K562 (cell line): ENCODE data around the gene PCCA. TPM values are rescaled to one million over a fixed set of nuclear protein-coding genes. Genes with fewer than 3 reads are reported as not detected.

ENCODE experiments used
- ATAC-seq: fragments of 200-7000 bp; cut with Tn5 transposase; 3 replicates; pipeline ENCODE4 v1.9.1; 2020; ENCODE audit warnings: moderate library complexity
- BruUV-seq: library from RNA; stranded (reverse); fragments of 400-500 nt; replicated peaks from 2 replicates; lab custom pipeline; 2021; lab: Mats Ljungman, UMichigan
- CTCF ChIA-PET: fragments of 300-600 bp; formaldehyde crosslinking; extraction: SDS; loops from one replicate; lab custom pipeline; 2021; ENCODE audit warnings: low intra/inter-chr PET ratio; lab: Yijun Ruan, JAX
- POLR2A ChIA-PET: fragments of 300-600, 350-650 bp; sonication (Branson Sonifier 250); formaldehyde crosslinking; extraction: SDS; loops from one replicate; lab custom pipeline; 2021; ENCODE audit warnings: antibody characterized with exemption, inconsistent platforms; lab: Yijun Ruan, JAX
- DNase-seq, 4 experiments: peaks; one replicate each; pipeline versions ENCODE4 v3.0.0 to v3.0.0-alpha.2; 2011 to 2018; ENCODE audit warnings: low spot score in 3 of 4, mixed read lengths in 3 of 4; ENCODE audit errors: extremely low read depth in 1 of 4
- FAIRE-seq: peaks from 2 replicates; lab custom pipeline; 2011; peaks lifted over from hg19 to GRCh38; lab: Jason Lieb, UNC
- H2AFZ ChIP-seq: 2 replicates; pipeline ENCODE4 v1.6.0; 2011; ENCODE audit warnings: low read depth, low read length, control low read depth, inconsistent platforms
- H3K27ac ChIP-seq: fragments of 200-600 bp; 3 replicates; pipeline ENCODE4 v1.8.0; 2011; ENCODE audit warnings: low read depth, mild to moderate bottlenecking, control low read depth, inconsistent platforms, low read length, moderate library complexity, mixed read lengths; ENCODE audit errors: extremely low read depth
- H3K27me3 ChIP-seq, 2 experiments: fragments of 300-600 bp in 1 of 2; 2 replicates in 1 of 2; 3 replicates in 1 of 2; pipeline versions ENCODE4 v1.6.0 to v1.8.0; 2011; ENCODE audit warnings: inconsistent platforms in 2 of 2, low read length in 2 of 2, mild to moderate bottlenecking in 1 of 2, mixed read lengths in 1 of 2, moderate library complexity in 1 of 2; ENCODE audit not compliant: control insufficient read depth in 2 of 2, insufficient read depth in 2 of 2
- H3K36me3 ChIP-seq: fragments of 300-600 bp; 3 replicates; pipeline ENCODE4 v1.8.0; 2011; ENCODE audit warnings: mild to moderate bottlenecking, low read length, inconsistent platforms; ENCODE audit not compliant: control insufficient read depth, insufficient read depth
- H3K4me1 ChIP-seq, 2 experiments: fragments of 200-600 bp in 1 of 2; replicated peaks in 1 of 2; 2 replicates in 1 of 2; 3 replicates in 1 of 2; pipeline versions ENCODE4 v1.5.1 to v1.8.0; 2011; ENCODE audit warnings: inconsistent platforms in 2 of 2, low read length in 2 of 2, mild to moderate bottlenecking in 1 of 2, mixed read lengths in 1 of 2, moderate library complexity in 1 of 2; ENCODE audit not compliant: control insufficient read depth in 2 of 2, insufficient read depth in 2 of 2
- H3K4me2 ChIP-seq: 2 replicates; pipeline ENCODE4 v1.6.1; 2011; ENCODE audit warnings: low read length, control low read depth, inconsistent platforms, mixed read lengths; ENCODE audit not compliant: insufficient read depth
- H3K4me3 ChIP-seq: fragments of 200-600 bp; sonication (generic), shearing (Covaris generic); 2 replicates; pipeline ENCODE4 v1.5.1; 2016; ENCODE audit warnings: control low read depth, inconsistent platforms
- H3K79me2 ChIP-seq: fragments of 200-600 bp; 3 replicates; pipeline ENCODE4 v1.8.0; 2011; ENCODE audit warnings: low read length, inconsistent platforms; ENCODE audit not compliant: control insufficient read depth, insufficient read depth
- H3K9ac ChIP-seq, 2 experiments: 2 replicates each; pipeline versions ENCODE4 v1.6.0 to v1.6.1; 2011; ENCODE audit warnings: low read depth in 2 of 2, low read length in 2 of 2, control low read depth in 1 of 2, inconsistent platforms in 1 of 2, mild to moderate bottlenecking in 1 of 2, mixed read lengths in 1 of 2; ENCODE audit not compliant: insufficient read depth in 1 of 2
- H3K9me1 ChIP-seq: one replicate; pipeline ENCODE4 v1.6.0; 2011; ENCODE audit warnings: inconsistent platforms, mild to moderate bottlenecking, low read length, moderate library complexity; ENCODE audit not compliant: control insufficient read depth, insufficient read depth
- H3K9me3 ChIP-seq: replicated peaks from 2 replicates; pipeline ENCODE4 v1.5.1; 2011; ENCODE audit warnings: low read depth, low read length, inconsistent platforms; ENCODE audit not compliant: control insufficient read depth, insufficient read depth
- H4K20me1 ChIP-seq: replicated peaks from 2 replicates; pipeline ENCODE4 v1.6.1; 2011; ENCODE audit warnings: low read length, inconsistent platforms, mixed read lengths; ENCODE audit not compliant: control insufficient read depth, insufficient read depth
- CREM ChIP-seq: IDR thresholded peaks from 2 replicates; pipeline ENCODE4 v1.6.1; 2014; ENCODE audit warnings: antibody characterized with exemption, low read depth
- DPF2 ChIP-seq: fragments of 450-650 bp; IDR thresholded peaks from 2 replicates; pipeline ENCODE4 v1.6.1; 2016
- FOSL1 ChIP-seq: fragments of 200-800 bp; sonication (Bioruptor generic); conservative IDR thresholded peaks from 2 replicates; pipeline ENCODE4 v1.6.1; 2016; ENCODE audit warnings: missing genetic modification characterization, missing compliant biosample characterization
- GATAD2A ChIP-seq: fragments of 450-650 bp; IDR thresholded peaks from 2 replicates; pipeline ENCODE4 v1.6.1; 2017
- KLF1 ChIP-seq: fragments of 450-650 bp; IDR thresholded peaks from 2 replicates; pipeline ENCODE4 v1.6.1; 2016; ENCODE audit warnings: missing genetic modification characterization, missing compliant biosample characterization
- MAX ChIP-seq: sonication (generic); formaldehyde crosslinking; IDR thresholded peaks from 2 replicates; pipeline ENCODE4 v1.9.0; 2022; ENCODE audit warnings: mild to moderate bottlenecking, missing genetic modification reagents
- MCM5 ChIP-seq: fragments of 450-650 bp; IDR thresholded peaks from 2 replicates; pipeline ENCODE4 v1.6.1; 2016; ENCODE audit warnings: low read depth
- NELFE ChIP-seq: IDR thresholded peaks from 2 replicates; pipeline ENCODE4 v1.6.1; 2011; ENCODE audit warnings: mild to moderate bottlenecking; ENCODE audit not compliant: insufficient read depth, insufficient read length
- RUNX1 ChIP-seq: sonication (generic); IDR thresholded peaks from 2 replicates; pipeline ENCODE4 v1.6.1; 2016; ENCODE audit warnings: antibody characterized with exemption, low read depth
- TAL1 ChIP-seq: fragments of 450-650 bp; IDR thresholded peaks from 2 replicates; pipeline ENCODE4 v1.6.1; 2016; ENCODE audit warnings: mild to moderate bottlenecking
- ZBTB17 ChIP-seq: fragments of 450-650 bp; formaldehyde crosslinking; IDR thresholded peaks from 2 replicates; pipeline ENCODE4 v1.4.0; 2020; ENCODE audit warnings: mild to moderate bottlenecking
- ZKSCAN1 ChIP-seq: fragments of 150-350 bp; IDR thresholded peaks from 2 replicates; pipeline ENCODE4 v1.6.1; 2016; ENCODE audit warnings: low read depth, low read length
- WGBS: fragments of 100-300 bp; shearing (Covaris generic); methylation state at CpG from one replicate; pipeline ENCODE4 v1.1.6; 2016; ENCODE audit warnings: low coverage, mixed read lengths; ENCODE audit not compliant: insufficient coverage; ENCODE audit errors: missing lambda C conversion rate; 5-methylcytosine and 5-hydroxymethylcytosine counted together
- in situ Hi-C: fragments of 300-500 bp; cut with MboI; formaldehyde crosslinking; loops from 4 replicates; pipeline ENCODE4 v1.15.0; 2018; ENCODE audit warnings: inconsistent platforms, mixed read lengths
- intact Hi-C: fragments of 100-400 bp; cut with micrococcal nuclease; formaldehyde crosslinking; loops from 2 replicates; pipeline ENCODE4 v1.14.2; 2022
- polyA plus RNA-seq, 8 experiments: library from polyadenylated mRNA; depleted of rRNA in 4 of 8; stranded (reverse) in 5 of 8; unstranded in 3 of 8; fragments of >200 nt; fragmentation: Nextera tagmentation in 2 of 8; fragmentation: Illumina TruSeq in 1 of 8; extraction: Ambion mirVana in 2 of 8; extraction: Trizol in 1 of 8; gene quantifications; 2 replicates each; pipeline versions ENCODE4 v1.2.1 to v1.2.3, GENCODE V29; 2011 to 2014; ENCODE audit warnings: inconsistent platforms in 1 of 8, missing spikeins in 1 of 8
- total RNA-seq, 7 experiments: library from RNA; depleted of rRNA in 6 of 7; stranded (reverse); fragments of >200 nt in 6 of 7; fragmentation: Illumina TruSeq in 2 of 7; extraction: Trizol in 2 of 7; gene quantifications; 2 replicates each; pipeline versions ENCODE4 v1.2.1 to v1.2.3, GENCODE V29; 2011 to 2021; ENCODE audit warnings: low replicate concordance in 1 of 7
- TF ChIP-seq, protein P1 (sequence below), 2 experiments: fragments of 150-350 bp in 1 of 2; IDR thresholded peaks; 2 replicates each; pipeline ENCODE4 v1.6.1; 2012 to 2016; ENCODE audit warnings: low read depth in 2 of 2, low read length in 2 of 2, mild to moderate bottlenecking in 1 of 2, moderate library complexity in 1 of 2
- TF ChIP-seq, protein P2 (sequence below): fragments of 450-650 bp; IDR thresholded peaks from 2 replicates; pipeline ENCODE4 v1.7.0; 2016; ENCODE audit warnings: borderline replicate concordance

PCCA gene
- total and polyA plus RNA-seq, 9 of the 15 experiments (the other 6 are each of a cell fraction or from before 2014, with no cell fraction given) = 5.2 to 14.1 (median 9.7) TPM

- TF ChIP-seq, protein P1, sequence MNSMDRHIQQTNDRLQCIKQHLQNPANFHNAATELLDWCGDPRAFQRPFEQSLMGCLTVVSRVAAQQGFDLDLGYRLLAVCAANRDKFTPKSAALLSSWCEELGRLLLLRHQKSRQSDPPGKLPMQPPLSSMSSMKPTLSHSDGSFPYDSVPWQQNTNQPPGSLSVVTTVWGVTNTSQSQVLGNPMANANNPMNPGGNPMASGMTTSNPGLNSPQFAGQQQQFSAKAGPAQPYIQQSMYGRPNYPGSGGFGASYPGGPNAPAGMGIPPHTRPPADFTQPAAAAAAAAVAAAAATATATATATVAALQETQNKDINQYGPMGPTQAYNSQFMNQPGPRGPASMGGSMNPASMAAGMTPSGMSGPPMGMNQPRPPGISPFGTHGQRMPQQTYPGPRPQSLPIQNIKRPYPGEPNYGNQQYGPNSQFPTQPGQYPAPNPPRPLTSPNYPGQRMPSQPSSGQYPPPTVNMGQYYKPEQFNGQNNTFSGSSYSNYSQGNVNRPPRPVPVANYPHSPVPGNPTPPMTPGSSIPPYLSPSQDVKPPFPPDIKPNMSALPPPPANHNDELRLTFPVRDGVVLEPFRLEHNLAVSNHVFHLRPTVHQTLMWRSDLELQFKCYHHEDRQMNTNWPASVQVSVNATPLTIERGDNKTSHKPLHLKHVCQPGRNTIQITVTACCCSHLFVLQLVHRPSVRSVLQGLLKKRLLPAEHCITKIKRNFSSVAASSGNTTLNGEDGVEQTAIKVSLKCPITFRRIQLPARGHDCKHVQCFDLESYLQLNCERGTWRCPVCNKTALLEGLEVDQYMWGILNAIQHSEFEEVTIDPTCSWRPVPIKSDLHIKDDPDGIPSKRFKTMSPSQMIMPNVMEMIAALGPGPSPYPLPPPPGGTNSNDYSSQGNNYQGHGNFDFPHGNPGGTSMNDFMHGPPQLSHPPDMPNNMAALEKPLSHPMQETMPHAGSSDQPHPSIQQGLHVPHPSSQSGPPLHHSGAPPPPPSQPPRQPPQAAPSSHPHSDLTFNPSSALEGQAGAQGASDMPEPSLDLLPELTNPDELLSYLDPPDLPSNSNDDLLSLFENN (IDR thresholded peaks at IDR 0.05; ENCODE audit: low read depth in 2 of 2, low read length in 2 of 2) = no peak
These were observed 108.2 kb downstream of the PCCA start (continued) for GRCh38 chr13:100197116-100197515.

GRCh38 chr13:100197591-100198365 is 108.9 kb downstream of the PCCA start:
- Histone ChIP-seq H4K20me1 (no peaks in the 10 kb centered on the region), H3K9me1 (no peaks in the 10 kb centered on the region), H3K36me3 (no peaks in the 10 kb centered on the region), H3K27me3 (no peaks in the 10 kb centered on the region), H3K9me3 (no peaks in the 10 kb centered on the region), H3K27ac (no peak overlapping the region), H2AFZ (no peak overlapping the region), H3K4me1 (no peaks in the 10 kb centered on the region), H3K4me3 (no peak overlapping the region), H3K79me2 (no peaks in the 10 kb centered on the region), H3K9ac (no peak overlapping the region), H3K4me2 (no peak overlapping the region)
- ATAC-seq (no peak), DNase-seq (no peak), FAIRE-seq (no peak)
- WGBS = 20% methylated on average over 5 of the region's 5 CpGs
- POLR2A ChIA-PET = no interaction called here
- TF ChIP-seq DPF2 = no peak
- no peak for TF ChIP-seq KLF1 (tag)
- no peak for TF ChIP-seq FOSL1
- no peak for TF ChIP-seq NELFE
- TF ChIP-seq MCM5 = no peak
- TF ChIP-seq ZBTB17 (CRISPR knock-in tag) = no peak
- TF ChIP-seq, protein P2, sequence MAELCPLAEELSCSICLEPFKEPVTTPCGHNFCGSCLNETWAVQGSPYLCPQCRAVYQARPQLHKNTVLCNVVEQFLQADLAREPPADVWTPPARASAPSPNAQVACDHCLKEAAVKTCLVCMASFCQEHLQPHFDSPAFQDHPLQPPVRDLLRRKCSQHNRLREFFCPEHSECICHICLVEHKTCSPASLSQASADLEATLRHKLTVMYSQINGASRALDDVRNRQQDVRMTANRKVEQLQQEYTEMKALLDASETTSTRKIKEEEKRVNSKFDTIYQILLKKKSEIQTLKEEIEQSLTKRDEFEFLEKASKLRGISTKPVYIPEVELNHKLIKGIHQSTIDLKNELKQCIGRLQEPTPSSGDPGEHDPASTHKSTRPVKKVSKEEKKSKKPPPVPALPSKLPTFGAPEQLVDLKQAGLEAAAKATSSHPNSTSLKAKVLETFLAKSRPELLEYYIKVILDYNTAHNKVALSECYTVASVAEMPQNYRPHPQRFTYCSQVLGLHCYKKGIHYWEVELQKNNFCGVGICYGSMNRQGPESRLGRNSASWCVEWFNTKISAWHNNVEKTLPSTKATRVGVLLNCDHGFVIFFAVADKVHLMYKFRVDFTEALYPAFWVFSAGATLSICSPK = no peak
- TF ChIP-seq GATAD2A = no peak
- no peak for TF ChIP-seq MAX (CRISPR knock-in tag)
- no peak for TF ChIP-seq RUNX1
- TF ChIP-seq TAL1 = no peak
- no peak for TF ChIP-seq CREM
- TF ChIP-seq ZKSCAN1 = no peak
- BruUV-seq = no TSS peak
- intact Hi-C loops (no loop called here), in situ Hi-C loops (no loop called here)
- CTCF ChIA-PET = interaction anchor here (0.7 kb wide), 1 partner anchor 19 kb away, joined by 3 read pairs; no protein-coding TSS in a partner anchor
